SH-SY5Y (cell line): Measurements from ENCODE around the gene BARHL2.

ENCODE experiments used
- GATA2 ChIP-seq: IDR thresholded peaks from 2 replicates; pipeline ENCODE4 v1.6.1; 2011; ENCODE audit warnings: mild to moderate bottlenecking, low read depth, low read length
- GATA3 ChIP-seq: IDR thresholded peaks from 2 replicates; pipeline ENCODE4 v1.6.1; 2011; ENCODE audit warnings: low read depth, mild to moderate bottlenecking, low read length, moderate library complexity

- TF ChIP-seq GATA2 (no peak), GATA3 (no peak)
Observed at GRCh38 chr1:90687747-90688146, 29.4 kb downstream of the BARHL2 start.
